K562 (cell line): ENCODE data around the gene C22orf31. TPM values are rescaled to one million over a fixed set of nuclear protein-coding genes. Genes with fewer than 3 reads are reported as not detected.
A peak's percentile ranks its signal among the peaks of the same experiment; 100 is the strongest.

Source experiments
- BHLHE40 ChIP-seq: IDR thresholded peaks from 2 replicates; pipeline ENCODE4 v1.6.1; 2011; ENCODE audit warnings: low read length, improper control_type of control experiment
- DDX20 ChIP-seq: fragments of 450-650 bp; IDR thresholded peaks from 2 replicates; pipeline ENCODE4 v1.6.1; 2016; ENCODE audit warnings: missing genetic modification characterization, low read depth, mild to moderate bottlenecking, missing compliant biosample characterization, moderate library complexity
- ELF2 ChIP-seq: fragments of 250-450 bp; sonication (Bioruptor Pico); IDR thresholded peaks from 2 replicates; pipeline ENCODE4 v1.5.0; 2021; ENCODE audit warnings: mild to moderate bottlenecking
- ELF4 ChIP-seq: fragments of 450-650 bp; formaldehyde crosslinking; IDR thresholded peaks from 2 replicates; pipeline ENCODE4 v1.4.0; 2022; ENCODE audit warnings: missing genetic modification characterization
- EZH2 ChIP-seq: IDR thresholded peaks from 2 replicates; pipeline ENCODE4 v1.6.1; 2012; ENCODE audit warnings: low read depth, mild to moderate bottlenecking, inconsistent platforms, low read length, borderline replicate concordance
- FOXP1 ChIP-seq: sonication (generic); formaldehyde crosslinking; IDR thresholded peaks from 2 replicates; pipeline ENCODE4 v1.8.0; 2022; ENCODE audit warnings: mild to moderate bottlenecking, missing genetic modification reagents
- LEF1 ChIP-seq: fragments of 450-650 bp; IDR thresholded peaks from 2 replicates; pipeline ENCODE4 v1.6.1; 2016; ENCODE audit warnings: mild to moderate bottlenecking
- MAFK ChIP-seq: IDR thresholded peaks from 2 replicates; pipeline ENCODE4 v1.6.1; 2011; ENCODE audit warnings: low read length, improper control_type of control experiment
- MYBL2 ChIP-seq, 2 experiments: fragments of 450-650 bp in 1 of 2; sonication (generic) in 1 of 2; formaldehyde crosslinking in 1 of 2; IDR thresholded peaks; 2 replicates each; pipeline versions ENCODE4 v1.6.1 to v1.8.1; 2017 to 2022; ENCODE audit warnings: borderline replicate concordance in 1 of 2, inconsistent platforms in 1 of 2, low read depth in 1 of 2, mild to moderate bottlenecking in 1 of 2, missing genetic modification reagents in 1 of 2, moderate library complexity in 1 of 2
- NCOA6 ChIP-seq: fragments of 450-650 bp; IDR thresholded peaks from 2 replicates; pipeline ENCODE4 v1.6.1; 2017; ENCODE audit warnings: mild to moderate bottlenecking
- NCOR1 ChIP-seq: fragments of 450-650 bp; IDR thresholded peaks from 2 replicates; pipeline ENCODE4 v1.6.1; 2016; ENCODE audit warnings: mild to moderate bottlenecking, moderate library complexity
- NR2C2 ChIP-seq, 2 experiments: fragments of 200-800 bp in 1 of 2; sonication (Bioruptor generic) in 1 of 2; sonication (generic) in 1 of 2; formaldehyde crosslinking in 1 of 2; IDR thresholded peaks; 2 replicates each; pipeline versions ENCODE4 v1.6.1 to v1.8.0; 2016 to 2022; ENCODE audit warnings: mild to moderate bottlenecking in 1 of 2, missing compliant biosample characterization in 1 of 2, missing genetic modification characterization in 1 of 2, missing genetic modification reagents in 1 of 2
- NR3C1 ChIP-seq: sonication (generic); formaldehyde crosslinking; IDR thresholded peaks from 2 replicates; pipeline ENCODE4 v1.8.1; 2022; ENCODE audit warnings: missing genetic modification reagents
- PCBP2 ChIP-seq: fragments of 200-400 bp; formaldehyde crosslinking; IDR thresholded peaks from 2 replicates; pipeline ENCODE4 v1.6.1; 2018; ENCODE audit warnings: low read length, low read depth, mild to moderate bottlenecking, moderate library complexity; ENCODE audit not compliant: poor library complexity, severe bottlenecking
- RBBP5 ChIP-seq: fragments of 200-600 bp; sonication (generic); IDR thresholded peaks from 2 replicates; pipeline ENCODE4 v1.6.1; 2012; ENCODE audit warnings: borderline replicate concordance, mild to moderate bottlenecking, low read length, control low read depth, inconsistent platforms; ENCODE audit not compliant: insufficient read depth, poor library complexity, severe bottlenecking
- RBM22 ChIP-seq: fragments of 200-400 bp; formaldehyde crosslinking; IDR thresholded peaks from 2 replicates; pipeline ENCODE4 v1.6.1; 2018; ENCODE audit warnings: low read length, low read depth; ENCODE audit not compliant: poor library complexity, severe bottlenecking
- USF2 ChIP-seq: sonication (generic); formaldehyde crosslinking; IDR thresholded peaks from 2 replicates; pipeline ENCODE4 v1.5.0; 2020; ENCODE audit warnings: missing genetic modification reagents
- ZBTB2 ChIP-seq: fragments of 450-650 bp; IDR thresholded peaks from 2 replicates; pipeline ENCODE4 v1.6.1; 2016; ENCODE audit warnings: antibody characterized with exemption
- ZBTB26 ChIP-seq: fragments of 450-650 bp; formaldehyde crosslinking; IDR thresholded peaks from 2 replicates; pipeline ENCODE4 v1.4.0; 2022; ENCODE audit warnings: missing genetic modification characterization
- ZBTB9 ChIP-seq: fragments of 450-650 bp; formaldehyde crosslinking; IDR thresholded peaks from 2 replicates; pipeline ENCODE4 v1.4.0; 2020; ENCODE audit warnings: mild to moderate bottlenecking, moderate library complexity
- ZNF175 ChIP-seq: fragments of 200-800 bp; sonication (Bioruptor generic); IDR thresholded peaks from 2 replicates; pipeline ENCODE4 v1.6.1; 2016; ENCODE audit warnings: low read depth, mild to moderate bottlenecking, missing genetic modification characterization, missing compliant biosample characterization
- ZNF316 ChIP-seq: fragments of 450-650 bp; IDR thresholded peaks from 2 replicates; pipeline ENCODE4 v1.6.1; 2016
- ZNF347 ChIP-seq: fragments of 450-650 bp; formaldehyde crosslinking; IDR thresholded peaks from 2 replicates; pipeline ENCODE4 v1.4.0; 2020; ENCODE audit warnings: low read depth, mild to moderate bottlenecking, moderate library complexity
- ZNF589 ChIP-seq: fragments of 200-800 bp; sonication (Bioruptor generic); IDR thresholded peaks from 2 replicates; pipeline ENCODE4 v1.6.1; 2016; ENCODE audit warnings: low read depth, missing genetic modification characterization, missing compliant biosample characterization
- ZNF695 ChIP-seq: fragments of 450-650 bp; formaldehyde crosslinking; IDR thresholded peaks from 2 replicates; pipeline ENCODE4 v1.4.0; 2020; ENCODE audit warnings: mild to moderate bottlenecking, moderate library complexity
- polyA plus RNA-seq, 8 experiments: library from polyadenylated mRNA; depleted of rRNA in 4 of 8; stranded (reverse) in 5 of 8; unstranded in 3 of 8; fragments of >200 nt; fragmentation: Nextera tagmentation in 2 of 8; fragmentation: Illumina TruSeq in 1 of 8; extraction: Ambion mirVana in 2 of 8; extraction: Trizol in 1 of 8; gene quantifications; 2 replicates each; pipeline versions ENCODE4 v1.2.1 to v1.2.3, GENCODE V29; 2011 to 2014; ENCODE audit warnings: inconsistent platforms in 1 of 8, missing spikeins in 1 of 8
- total RNA-seq, 7 experiments: library from RNA; depleted of rRNA in 6 of 7; stranded (reverse); fragments of >200 nt in 6 of 7; fragmentation: Illumina TruSeq in 2 of 7; extraction: Trizol in 2 of 7; gene quantifications; 2 replicates each; pipeline versions ENCODE4 v1.2.1 to v1.2.3, GENCODE V29; 2011 to 2021; ENCODE audit warnings: low replicate concordance in 1 of 7

Gene C22orf31
- total and polyA plus RNA-seq, 9 of the 15 experiments (the other 6 are each of a cell fraction or from before 2014, with no cell fraction given) = not detected

- TF ChIP-seq ZNF695 (CRISPR knock-in tag) = no peak
- no peak for TF ChIP-seq NCOR1
- TF ChIP-seq USF2 = no peak
- TF ChIP-seq EZH2 = no peak
- TF ChIP-seq RBBP5 = no peak
- no peak for TF ChIP-seq RBM22
- TF ChIP-seq ZNF347 (CRISPR knock-in tag) = no peak
- TF ChIP-seq BHLHE40 = no peak
- TF ChIP-seq MAFK = peak; percentile 72
- no peak for TF ChIP-seq ZBTB2
- no peak for TF ChIP-seq ELF4 (CRISPR knock-in tag)
- no peak for TF ChIP-seq NCOA6
- TF ChIP-seq MYBL2 (IDR thresholded peaks at IDR 0.05; ENCODE audit: low read depth) = no peak
- no peak for TF ChIP-seq MYBL2 (CRISPR knock-in tag; IDR thresholded peaks at IDR 0.05; ENCODE audit: borderline replicate concordance)
- no peak for TF ChIP-seq ZNF175 (CRISPR knock-in tag)
- no peak for TF ChIP-seq DDX20
- no peak for TF ChIP-seq ZNF589 (CRISPR knock-in tag)
- no peak for TF ChIP-seq NR3C1 (CRISPR knock-in tag)
- TF ChIP-seq ZBTB26 (CRISPR knock-in tag) = no peak
- no peak for TF ChIP-seq ZBTB9 (CRISPR knock-in tag)
- no peak for TF ChIP-seq PCBP2
- peak; percentile 91 for TF ChIP-seq ZNF316
- TF ChIP-seq LEF1 = no peak
- no peak for TF ChIP-seq ELF2 (CRISPR knock-in tag)
- TF ChIP-seq NR2C2 (CRISPR knock-in tag; IDR thresholded peaks at IDR 0.05) = no peak
- no peak for TF ChIP-seq NR2C2 (tag; IDR thresholded peaks at IDR 0.05)
- TF ChIP-seq FOXP1 (CRISPR knock-in tag) = no peak
These were observed 21.4 kb upstream of the C22orf31 start (continued) for GRCh38 chr22:29082826-29083545.
